HepG2 (cell line): ENCODE results near the gene MACROH2A1. TPM values are rescaled to one million over a fixed set of nuclear protein-coding genes. Genes with fewer than 3 reads are reported as not detected.

Source experiments
- CSRNP1 ChIP-seq: sonication (generic); formaldehyde crosslinking; IDR thresholded peaks from 2 replicates; pipeline ENCODE4 v1.8.1; 2023; ENCODE audit warnings: mild to moderate bottlenecking, missing genetic modification reagents
- HNRNPK ChIP-seq: fragments of 200-400 bp; formaldehyde crosslinking; IDR thresholded peaks from 2 replicates; pipeline ENCODE4 v1.6.1; 2018; ENCODE audit warnings: low read length, low read depth, moderate library complexity, mild to moderate bottlenecking; ENCODE audit not compliant: poor library complexity, severe bottlenecking
- HOXA9 ChIP-seq: sonication (generic); formaldehyde crosslinking; IDR thresholded peaks from 2 replicates; pipeline ENCODE4 v1.8.1; 2022; ENCODE audit warnings: missing genetic modification reagents, mild to moderate bottlenecking, moderate library complexity, borderline replicate concordance
- IKZF4 ChIP-seq: sonication (generic); formaldehyde crosslinking; IDR thresholded peaks from 2 replicates; pipeline ENCODE4 v1.5.1; 2020; ENCODE audit warnings: borderline replicate concordance, mild to moderate bottlenecking, low read depth, missing genetic modification reagents; ENCODE audit errors: not compliant biosample characterization
- MED13 ChIP-seq: sonication (generic); formaldehyde crosslinking; IDR thresholded peaks from 2 replicates; pipeline ENCODE4 v1.5.0; 2020; ENCODE audit warnings: missing genetic modification reagents
- RORA ChIP-seq: sonication (generic); formaldehyde crosslinking; IDR thresholded peaks from 2 replicates; pipeline ENCODE4 v1.5.0; 2020; ENCODE audit warnings: mild to moderate bottlenecking, missing genetic modification reagents, moderate library complexity
- SIN3A ChIP-seq: IDR thresholded peaks from 2 replicates; pipeline ENCODE4 v1.6.1; 2011; ENCODE audit warnings: low read depth, mild to moderate bottlenecking, control low read depth, low read length, borderline replicate concordance
- SP2 ChIP-seq: sonication (generic); formaldehyde crosslinking; IDR thresholded peaks from 2 replicates; pipeline ENCODE4 v1.5.1; 2020; ENCODE audit warnings: mild to moderate bottlenecking, missing genetic modification reagents
- SPEN ChIP-seq: sonication (generic); formaldehyde crosslinking; IDR thresholded peaks from 2 replicates; pipeline ENCODE4 v1.5.1; 2020; ENCODE audit warnings: low read depth, mild to moderate bottlenecking, missing genetic modification reagents
- SUZ12 ChIP-seq: fragments of 150-350 bp; IDR thresholded peaks from 2 replicates; pipeline ENCODE4 v1.6.1; 2014; ENCODE audit warnings: low read depth, low read length
- TIGD3 ChIP-seq: sonication (generic); formaldehyde crosslinking; IDR thresholded peaks from 2 replicates; pipeline ENCODE4 v1.5.1; 2020; ENCODE audit warnings: mild to moderate bottlenecking, missing genetic modification reagents, borderline replicate concordance
- ZFYVE20 ChIP-seq: sonication (generic); formaldehyde crosslinking; IDR thresholded peaks from 2 replicates; pipeline ENCODE4 v1.8.0; 2023; ENCODE audit warnings: low read depth, mild to moderate bottlenecking, moderate library complexity, missing genetic modification reagents, borderline replicate concordance
- ZNF136 ChIP-seq: sonication (generic); formaldehyde crosslinking; IDR thresholded peaks from 2 replicates; pipeline ENCODE4 v1.8.1; 2022; ENCODE audit warnings: low read depth, mild to moderate bottlenecking, moderate library complexity, missing genetic modification reagents
- ZNF224 ChIP-seq: sonication (generic); formaldehyde crosslinking; IDR thresholded peaks from 2 replicates; pipeline ENCODE4 v1.5.0; 2020; ENCODE audit warnings: mild to moderate bottlenecking, missing genetic modification reagents
- ZNF251 ChIP-seq: sonication (generic); formaldehyde crosslinking; IDR thresholded peaks from 2 replicates; pipeline ENCODE4 v1.9.0; 2021; ENCODE audit warnings: mild to moderate bottlenecking, missing genetic modification reagents
- ZNF362 ChIP-seq: sonication (generic); formaldehyde crosslinking; IDR thresholded peaks from 2 replicates; pipeline ENCODE4 v1.4.0; 2020; ENCODE audit warnings: missing genetic modification reagents, mild to moderate bottlenecking, borderline replicate concordance
- ZNF574 ChIP-seq: sonication (generic); formaldehyde crosslinking; IDR thresholded peaks from 2 replicates; pipeline ENCODE4 v1.4.0; 2020; ENCODE audit warnings: missing genetic modification reagents
- ZNF672 ChIP-seq: sonication (generic); formaldehyde crosslinking; IDR thresholded peaks from 2 replicates; pipeline ENCODE4 v1.8.1; 2022; ENCODE audit warnings: missing genetic modification reagents
- polyA plus RNA-seq, 8 experiments: library from polyadenylated mRNA; depleted of rRNA in 3 of 8; stranded (reverse) in 7 of 8; unstranded in 1 of 8; fragments of >200 nt; fragmentation: Illumina TruSeq in 4 of 8; extraction: Trizol in 4 of 8; gene quantifications; 2 replicates each; pipeline versions ENCODE4 v1.2.1 to v1.2.3, GENCODE V29; 2011 to 2016; ENCODE audit warnings: low read depth in 4 of 8, missing spikeins in 1 of 8, mixed read lengths in 1 of 8; ENCODE audit not compliant: insufficient read depth in 1 of 8
- total RNA-seq, 5 experiments: library from RNA; depleted of rRNA; stranded (reverse); fragments of >200 nt; fragmentation: Illumina TruSeq; extraction: Trizol; gene quantifications; 2 replicates each; pipeline ENCODE4 v1.2.3, GENCODE V29; 2016; ENCODE audit warnings: low read depth in 1 of 5
- TF ChIP-seq, protein P1 (sequence below): sonication (generic); formaldehyde crosslinking; IDR thresholded peaks from 2 replicates; pipeline ENCODE4 v1.4.0; 2020; ENCODE audit warnings: missing genetic modification reagents
- TF ChIP-seq, protein P2 (sequence below): sonication (generic); formaldehyde crosslinking; IDR thresholded peaks from 2 replicates; pipeline ENCODE4 v1.5.0; 2020; ENCODE audit warnings: missing genetic modification reagents

The MACROH2A1 gene
- total and polyA plus RNA-seq, 2 of the 13 experiments (the other 11 are each of a cell fraction or from before 2014, with no cell fraction given), result 69.1 to 158 TPM

GRCh38 chr5:135324897-135325650 lies 74.0 kb downstream of the MACROH2A1 start (continued):
- TF ChIP-seq IKZF4 (CRISPR knock-in tag), result no peak
- no peak for TF ChIP-seq HNRNPK
- TF ChIP-seq TIGD3 (CRISPR knock-in tag), result no peak
- no peak for TF ChIP-seq ZNF251
- TF ChIP-seq HOXA9 (CRISPR knock-in tag), result no peak
- TF ChIP-seq SP2, result no peak
- TF ChIP-seq CSRNP1 (CRISPR knock-in tag), result no peak
- no peak for TF ChIP-seq ZNF672 (CRISPR knock-in tag)
- no peak for TF ChIP-seq ZNF136
- no peak for TF ChIP-seq SIN3A
- TF ChIP-seq ZFYVE20 (CRISPR knock-in tag), result no peak
- TF ChIP-seq, protein P1, sequence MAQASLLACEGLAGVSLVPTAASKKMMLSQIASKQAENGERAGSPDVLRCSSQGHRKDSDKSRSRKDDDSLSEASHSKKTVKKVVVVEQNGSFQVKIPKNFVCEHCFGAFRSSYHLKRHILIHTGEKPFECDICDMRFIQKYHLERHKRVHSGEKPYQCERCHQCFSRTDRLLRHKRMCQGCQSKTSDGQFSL (CRISPR knock-in tag), result no peak
- TF ChIP-seq SUZ12, result no peak
- no peak for TF ChIP-seq ZNF362 (CRISPR knock-in tag)
- no peak for TF ChIP-seq RORA (CRISPR knock-in tag)
- no peak for TF ChIP-seq MED13
- TF ChIP-seq, protein P2, sequence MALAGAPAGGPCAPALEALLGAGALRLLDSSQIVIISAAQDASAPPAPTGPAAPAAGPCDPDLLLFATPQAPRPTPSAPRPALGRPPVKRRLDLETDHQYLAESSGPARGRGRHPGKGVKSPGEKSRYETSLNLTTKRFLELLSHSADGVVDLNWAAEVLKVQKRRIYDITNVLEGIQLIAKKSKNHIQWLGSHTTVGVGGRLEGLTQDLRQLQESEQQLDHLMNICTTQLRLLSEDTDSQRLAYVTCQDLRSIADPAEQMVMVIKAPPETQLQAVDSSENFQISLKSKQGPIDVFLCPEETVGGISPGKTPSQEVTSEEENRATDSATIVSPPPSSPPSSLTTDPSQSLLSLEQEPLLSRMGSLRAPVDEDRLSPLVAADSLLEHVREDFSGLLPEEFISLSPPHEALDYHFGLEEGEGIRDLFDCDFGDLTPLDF (CRISPR knock-in tag), result no peak
- TF ChIP-seq ZNF224 (CRISPR knock-in tag), result no peak
- TF ChIP-seq ZNF574 (CRISPR knock-in tag), result no peak
- no peak for TF ChIP-seq SPEN (CRISPR knock-in tag)
